Measurements from ENCODE around the gene DCT.
"Not testable (repeated sequence)": the region's sequence is repeated elsewhere in the genome, so short reads cannot be mapped to it uniquely, and the experiment has no call there.

Gene DCT

GRCh38 chr13:94479616-94480015 lies at the start of gene DCT:
Gene DCT (minus strand): TSS chr13:94479682. CDS start chr13:94479255, 427 bp downstream.
- DNase-seq (ENCODE audit: low read depth) = no peak

DNA sequence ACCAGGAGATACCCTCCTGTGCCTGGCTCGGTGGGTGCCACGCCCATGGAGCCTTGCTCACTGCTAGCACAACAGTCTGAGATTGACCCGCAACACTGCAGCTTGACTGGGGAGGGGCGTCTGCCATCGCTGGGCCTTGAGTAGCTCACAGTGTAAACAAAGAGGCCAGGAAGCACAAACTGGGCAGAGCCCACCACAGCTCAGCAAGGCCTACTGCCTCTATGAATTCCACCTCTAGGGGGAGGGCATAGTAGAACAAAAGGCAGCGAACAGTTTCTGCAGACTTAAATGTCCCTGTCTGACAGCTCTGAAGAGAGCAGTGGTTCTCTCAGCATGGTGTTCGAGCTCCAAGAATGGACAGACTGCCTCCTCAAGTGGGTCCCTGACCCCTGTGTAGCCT lies 47.5 kb upstream of the DCT start:
- not testable (repeated sequence) for DNase-seq (ENCODE audit: low read depth)

- no peak for DNase-seq (ENCODE audit: low read depth)
Measured at GRCh38 chr13:94525781-94526180, 46.3 kb upstream of the DCT start.

DNA sequence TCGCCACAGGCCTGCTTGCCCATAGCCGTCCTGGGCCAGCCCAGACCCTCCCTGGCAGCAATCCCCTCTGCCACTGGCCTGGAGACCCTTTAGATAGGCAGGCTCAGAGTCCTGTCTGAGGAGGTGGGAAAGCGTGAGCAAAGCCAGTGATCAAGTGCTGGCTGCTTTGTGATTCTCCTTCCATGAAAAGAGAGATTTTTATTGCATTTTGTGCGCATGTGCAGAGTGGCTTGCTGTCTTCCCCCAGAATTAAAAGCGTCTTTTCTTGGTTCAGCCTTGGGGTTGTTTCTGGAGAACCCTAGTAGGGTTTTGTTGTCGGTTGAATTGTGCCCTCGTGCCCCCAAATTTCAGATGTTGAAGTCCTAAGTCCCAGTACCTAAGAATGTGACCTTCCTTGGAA lies 44.9 kb upstream of the DCT start:
- DNase-seq (ENCODE audit: low read depth) = no peak

DNA sequence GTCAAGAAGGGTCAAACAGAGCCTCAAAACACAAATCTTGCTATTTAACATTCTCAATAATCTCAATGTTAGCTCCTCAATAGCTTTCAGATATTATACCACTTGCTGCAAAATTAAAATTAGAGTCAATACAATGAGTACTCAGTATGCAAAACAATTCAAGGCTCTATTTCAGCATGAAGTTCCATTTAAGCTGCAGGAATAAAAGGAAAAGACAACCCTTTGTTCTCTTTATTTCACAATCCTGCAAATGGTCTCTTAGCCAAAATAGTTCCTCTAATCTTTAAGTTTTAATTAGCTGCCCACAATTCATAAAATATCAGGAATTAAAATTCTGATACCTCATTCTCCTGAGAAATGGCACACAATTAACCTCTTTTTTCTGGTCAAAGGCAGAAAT lies 40.5 kb upstream of the DCT start:
- no peak for DNase-seq (ENCODE audit: low read depth)

DNA sequence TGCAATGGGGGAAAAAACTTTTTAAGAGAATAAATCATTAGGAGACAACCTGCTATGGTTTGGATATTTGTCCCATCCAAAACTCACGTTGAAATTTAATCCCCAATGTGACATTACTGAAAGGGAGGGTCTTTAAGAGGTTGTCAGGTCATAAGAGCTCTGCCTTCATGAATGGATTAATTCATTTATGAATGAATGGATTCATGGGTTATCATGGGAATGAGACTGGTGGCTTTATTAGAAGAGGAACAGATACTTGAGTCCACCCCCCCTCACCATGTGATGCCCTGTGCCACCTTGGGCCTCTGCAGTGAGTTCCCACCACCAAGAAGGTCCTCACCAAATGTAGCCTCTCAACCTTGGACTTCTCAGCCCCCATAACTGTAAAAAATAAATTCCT lies 37.0 kb upstream of the DCT start:
- DNase-seq (ENCODE audit: low read depth) = no peak

- no peak for DNase-seq (ENCODE audit: low read depth)
Measured at GRCh38 chr13:94515911-94516310, 36.4 kb upstream of the DCT start.

GRCh38 chr13:94515374-94515773 lies 35.9 kb upstream of the DCT start:
- no peak for DNase-seq (ENCODE audit: low read depth)

- DNase-seq (ENCODE audit: low read depth) = no peak
Measured at GRCh38 chr13:94513026-94513425, 33.5 kb upstream of the DCT start.

GRCh38 chr13:94505730-94506129 lies 26.2 kb upstream of the DCT start:
- DNase-seq (ENCODE audit: low read depth) = no peak

DNA sequence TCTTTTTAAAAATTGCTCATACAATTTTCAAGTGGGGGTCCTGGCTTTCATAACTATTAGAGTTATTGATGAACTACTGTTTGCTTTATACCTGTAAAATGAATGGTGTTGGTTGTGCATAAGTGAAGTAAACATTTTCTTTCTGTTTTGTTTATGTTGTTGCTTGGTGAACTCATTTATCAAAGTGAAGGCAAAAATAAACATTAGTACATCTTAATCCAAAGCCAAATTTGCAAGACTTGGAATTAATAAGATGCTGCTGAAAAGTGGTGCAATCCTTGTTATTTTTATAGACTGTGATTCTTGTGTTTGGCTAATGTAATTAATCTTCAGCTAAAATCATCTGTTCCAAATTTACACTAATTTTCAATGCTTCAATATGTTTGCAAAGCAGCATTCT lies 24.4 kb upstream of the DCT start:
- no peak for DNase-seq (ENCODE audit: low read depth)

GRCh38 chr13:94498831-94499230 lies 19.3 kb upstream of the DCT start:
- DNase-seq (ENCODE audit: low read depth) = not testable (repeated sequence)

DNA sequence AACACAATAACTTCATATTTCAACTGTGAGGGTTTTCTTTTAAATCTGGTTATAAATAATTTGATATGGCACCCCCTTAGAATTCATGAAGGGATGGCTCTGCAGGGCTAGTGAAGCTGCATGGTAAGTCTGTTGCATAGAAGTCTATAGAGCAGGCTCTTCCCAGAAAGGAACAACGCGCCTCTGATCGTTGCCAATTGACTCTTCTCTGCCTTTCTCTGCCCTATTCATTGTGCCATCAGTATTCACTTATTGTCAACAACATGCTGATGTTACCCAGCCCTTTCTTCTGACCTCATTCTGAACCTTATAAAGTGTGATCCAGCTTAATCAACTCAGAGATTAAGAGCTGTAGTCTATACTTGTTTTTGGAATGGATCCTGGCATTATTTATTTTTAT lies 16.3 kb upstream of the DCT start:
- no peak for DNase-seq (ENCODE audit: low read depth)

DNA sequence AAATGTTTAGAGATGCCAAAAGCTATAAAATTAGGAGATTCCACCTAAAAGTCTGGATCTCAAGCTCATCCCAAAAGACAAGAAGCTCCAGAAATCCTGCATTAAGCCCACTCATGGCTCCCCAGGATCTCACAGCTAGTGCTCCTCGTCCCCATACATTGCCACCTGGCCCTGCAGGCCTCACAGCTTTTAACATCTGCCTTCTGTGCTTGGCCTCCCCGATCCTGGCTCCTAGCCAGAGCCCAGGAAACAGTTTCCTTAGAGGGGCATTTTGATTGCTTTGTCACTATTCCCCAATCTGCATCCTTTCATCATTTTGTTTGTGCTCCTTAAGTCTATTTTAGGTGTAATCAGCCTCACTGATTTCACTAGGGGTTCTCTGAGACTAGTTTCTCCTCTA lies 14.5 kb upstream of the DCT start:
- no peak for DNase-seq (ENCODE audit: low read depth)

GRCh38 chr13:94487043-94487442 lies 7.6 kb upstream of the DCT start:
- DNase-seq (ENCODE audit: low read depth) = no peak

GRCh38 chr13:94483970-94484369 lies 4.5 kb upstream of the DCT start:
- no peak for DNase-seq (ENCODE audit: low read depth)

DNA sequence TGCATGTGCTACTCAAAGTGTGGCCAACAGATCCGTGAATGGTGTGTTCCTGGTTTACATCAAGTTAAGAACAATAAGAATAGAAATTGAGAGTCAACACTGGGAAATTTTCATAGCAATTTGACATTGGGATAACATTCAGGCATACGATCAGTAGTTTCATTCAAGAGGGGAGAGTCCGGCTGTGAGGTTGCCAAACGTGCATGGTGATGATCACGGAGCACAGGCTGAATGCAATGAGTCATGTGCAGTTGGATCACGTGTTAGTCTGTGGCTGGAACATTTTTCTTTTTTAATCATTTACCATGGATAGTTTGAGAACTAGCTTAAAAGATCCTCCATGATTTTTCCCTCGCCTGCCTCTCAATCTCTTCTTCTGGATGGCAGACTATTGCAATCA lies 2.5 kb upstream of the DCT start:
- DNase-seq (ENCODE audit: low read depth) = no peak

GRCh38 chr13:94480672-94481145 lies 1.2 kb upstream of the DCT start:
- DNase-seq (ENCODE audit: low read depth) = no peak

- DNase-seq (ENCODE audit: low read depth) = no peak
Measured at GRCh38 chr13:94478913-94479312, 569 bp downstream of the DCT start.

DNA sequence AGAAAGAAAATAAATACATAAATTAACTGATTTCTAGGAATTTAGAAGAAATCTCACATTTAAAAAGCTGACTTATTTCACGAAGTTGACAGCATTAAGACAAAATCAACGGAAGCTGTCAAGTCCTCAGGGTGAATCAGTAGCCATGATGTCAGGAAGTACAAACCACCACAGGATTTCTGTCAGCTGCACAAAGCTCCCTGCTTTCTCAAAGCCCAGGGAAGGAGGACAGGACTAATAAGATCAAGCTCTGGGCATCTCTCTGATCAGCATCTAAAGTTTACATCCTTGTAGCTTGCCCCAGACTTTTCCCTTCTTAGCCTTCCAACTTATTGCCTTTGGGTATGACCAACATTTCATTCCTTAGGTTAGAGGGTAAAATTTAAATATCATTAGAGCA lies 9.4 kb downstream of the DCT start:
- no peak for DNase-seq (ENCODE audit: low read depth)

GRCh38 chr13:94464771-94465170 lies 14.7 kb downstream of the DCT start:
- DNase-seq (ENCODE audit: low read depth) = no peak

- no peak for DNase-seq (ENCODE audit: low read depth)
Measured at GRCh38 chr13:94462670-94463069, 16.8 kb downstream of the DCT start.

DNA sequence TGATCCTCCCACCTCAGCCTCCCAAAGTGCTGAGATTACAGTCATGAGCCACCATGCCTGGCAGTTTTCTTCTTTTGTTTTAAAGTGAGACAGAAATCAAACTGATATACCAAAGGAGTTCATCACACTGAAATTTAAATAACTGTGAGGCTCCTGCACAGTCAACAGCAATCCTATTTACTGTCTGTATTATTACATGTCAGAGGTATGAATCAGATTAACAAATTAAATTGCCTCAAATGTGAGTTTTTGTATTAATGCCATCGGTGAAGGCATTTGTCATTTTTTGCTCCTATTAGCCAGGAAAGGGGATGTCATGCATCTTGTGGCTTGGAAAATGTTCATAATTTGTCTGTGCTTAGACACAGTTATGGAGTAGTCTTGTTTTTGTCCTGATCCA lies 20.4 kb downstream of the DCT start:
- DNase-seq (ENCODE audit: low read depth) = no peak

- DNase-seq (ENCODE audit: low read depth) = no peak
Measured at GRCh38 chr13:94455414-94455813, 24.1 kb downstream of the DCT start.

- DNase-seq (ENCODE audit: low read depth) = no peak
Measured at GRCh38 chr13:94454906-94455305, 24.6 kb downstream of the DCT start.

Data from activated T-helper 9 cell treated with anti-CD3 and anti-CD28 coated beads, Interleukin-2, amount 50 U/mL, for 16 hours (primary cell).